Measurements from ENCODE around the gene CLDN1. TPM values are rescaled to one million over a fixed set of nuclear protein-coding genes. Genes with fewer than 3 reads are reported as not detected.

CLDN1 gene
- total RNA-seq, 1 donor from 2014 or later, result 0.20 TPM

Other genes starting within 250 kb of the CLDN1 start
- gene P3H2, start 201.5 kb downstream of the CLDN1 start, total RNA-seq, result 3.2 and 9.6 TPM in 2 replicates
- gene CLDN16, start 65.7 kb upstream of the CLDN1 start, total RNA-seq, result not detected in 2 replicates
- not detected in 2 replicates for gene TMEM207, start 127.5 kb upstream of the CLDN1 start, total RNA-seq
- 1.8 and 2.2 TPM in 2 replicates for gene IL1RAP, start 191.6 kb upstream of the CLDN1 start, total RNA-seq